Endothelial cell of umbilical vein (primary cell): ENCODE measurements around the gene TMEM139. TPM values are rescaled to one million over a fixed set of nuclear protein-coding genes. Genes with fewer than 3 reads are reported as not detected.
A peak's percentile ranks its signal among the peaks of the same experiment; 100 is the strongest.

Experiments used
- BruUV-seq: library from RNA; stranded (reverse); fragments of 400-500 nt; replicated peaks from 2 replicates; lab custom pipeline; 2021; lab: Mats Ljungman, UMichigan
- CTCF ChIA-PET: fragments of 300-600, 350-600 bp; sonication (Branson Sonifier 250); formaldehyde crosslinking; loops from one replicate; lab custom pipeline; 2021; ENCODE audit warnings: antibody characterized with exemption, inconsistent platforms; lab: Charles Lee
- POLR2A ChIA-PET: fragments of 300-600, 350-600 bp; sonication (Branson Sonifier 250); formaldehyde crosslinking; loops from one replicate; lab custom pipeline; 2021; ENCODE audit warnings: antibody characterized with exemption, inconsistent platforms; lab: Charles Lee
- DNase-seq: peaks from one replicate; pipeline ENCODE4 v3.0.0-alpha.2; 2011; ENCODE audit warnings: low read depth, low spot score
- FAIRE-seq: peaks from 2 replicates; lab custom pipeline; 2011; peaks lifted over from hg19 to GRCh38; lab: Jason Lieb, UNC
- H2AFZ ChIP-seq: 2 replicates; pipeline ENCODE4 v1.6.0; 2012; ENCODE audit warnings: low read depth, low read length, control low read depth, inconsistent platforms
- H3K27ac ChIP-seq: 2 replicates; pipeline ENCODE4 v1.5.1; 2011; ENCODE audit warnings: low read depth, mild to moderate bottlenecking, control low read depth, low read length, moderate library complexity; ENCODE audit not compliant: insufficient read depth
- H3K27me3 ChIP-seq, 2 experiments: 2 replicates each; pipeline versions ENCODE4 v1.6.0 to v1.6.1; 2011; ENCODE audit warnings: low read length in 2 of 2, mixed read lengths in 1 of 2; ENCODE audit not compliant: control insufficient read depth in 2 of 2, insufficient read depth in 2 of 2
- H3K36me3 ChIP-seq, 2 experiments: 2 replicates in 1 of 2; 3 replicates in 1 of 2; pipeline ENCODE4 v1.5.1; 2011; ENCODE audit warnings: low read length in 2 of 2, mild to moderate bottlenecking in 1 of 2, moderate library complexity in 1 of 2; ENCODE audit not compliant: control insufficient read depth in 2 of 2, insufficient read depth in 2 of 2; ENCODE audit errors: extremely low read depth in 1 of 2
- H3K4me1 ChIP-seq: 3 replicates; pipeline ENCODE4 v1.5.1; 2011; ENCODE audit warnings: mild to moderate bottlenecking, low read length; ENCODE audit not compliant: control insufficient read depth, insufficient read depth; ENCODE audit errors: extremely low read depth
- H3K4me2 ChIP-seq: 2 replicates; pipeline ENCODE4 v1.6.1; 2011; ENCODE audit warnings: low read length, control low read depth, mixed read lengths; ENCODE audit not compliant: insufficient read depth
- H3K4me3 ChIP-seq, 3 experiments: fragments of 200-600 bp in 1 of 3; sonication (generic), shearing (Covaris generic) in 1 of 3; replicated peaks in 1 of 3; 2 replicates each; pipeline ENCODE4 v1.5.1; 2011 to 2016; ENCODE audit warnings: control low read depth in 3 of 3, low read length in 3 of 3, mild to moderate bottlenecking in 2 of 3, inconsistent platforms in 1 of 3, low read depth in 1 of 3, moderate library complexity in 1 of 3; ENCODE audit not compliant: insufficient read depth in 1 of 3
- H3K79me2 ChIP-seq: 2 replicates; pipeline ENCODE4 v1.6.0; 2012; ENCODE audit warnings: low read length, inconsistent platforms; ENCODE audit not compliant: control insufficient read depth, insufficient read depth
- H3K9ac ChIP-seq: replicated peaks from 2 replicates; pipeline ENCODE3; 2011; ENCODE audit warnings: low read length, control low read depth; ENCODE audit not compliant: insufficient read depth; ENCODE audit errors: extremely low read depth
- H3K9me1 ChIP-seq: replicated peaks from 3 replicates; pipeline ENCODE4 v1.6.0; 2011; ENCODE audit warnings: mild to moderate bottlenecking, low read length; ENCODE audit not compliant: control insufficient read depth, insufficient read depth; ENCODE audit errors: extremely low read depth
- H3K9me3 ChIP-seq: replicated peaks from 2 replicates; pipeline ENCODE4 v1.5.1; 2012; ENCODE audit warnings: low read length, inconsistent platforms; ENCODE audit not compliant: control insufficient read depth, insufficient read depth
- H4K20me1 ChIP-seq: replicated peaks from 2 replicates; pipeline ENCODE3; 2011; ENCODE audit warnings: mild to moderate bottlenecking, low read length; ENCODE audit not compliant: control insufficient read depth, insufficient read depth; ENCODE audit errors: extremely low read depth
- EZH2 ChIP-seq: IDR thresholded peaks from 2 replicates; pipeline ENCODE4 v1.6.1; 2012; ENCODE audit warnings: borderline replicate concordance, low read depth, mild to moderate bottlenecking, moderate library complexity, low read length, inconsistent platforms; ENCODE audit not compliant: severe bottlenecking
- FOS ChIP-seq: IDR thresholded peaks from 2 replicates; pipeline ENCODE4 v1.6.1; 2011; ENCODE audit warnings: mild to moderate bottlenecking, low read length, moderate library complexity, borderline replicate concordance; ENCODE audit not compliant: insufficient read depth
- GATA2 ChIP-seq: IDR thresholded peaks from 2 replicates; pipeline ENCODE4 v1.7.0; 2011; ENCODE audit warnings: low read depth, mild to moderate bottlenecking, moderate library complexity, mixed read lengths, low read length; ENCODE audit not compliant: insufficient read length, insufficient read depth
- JUN ChIP-seq: IDR thresholded peaks from 2 replicates; pipeline ENCODE4 v1.6.1; 2011; ENCODE audit warnings: borderline replicate concordance, low read depth; ENCODE audit not compliant: insufficient read length, insufficient read depth
- MYC ChIP-seq: IDR thresholded peaks from one replicate; pipeline ENCODE4 v1.6.1; 2011; ENCODE audit warnings: mild to moderate bottlenecking, low read depth, low read length
- POLR2A ChIP-seq: IDR thresholded peaks from 2 replicates; pipeline ENCODE4 v1.6.1; 2012; ENCODE audit warnings: low read depth, mild to moderate bottlenecking, control low read depth, low read length
- POLR2AphosphoS5 ChIP-seq: IDR thresholded peaks from 2 replicates; pipeline ENCODE4 v1.6.1; 2012; ENCODE audit warnings: low read depth, mild to moderate bottlenecking, control low read depth, low read length, moderate library complexity; ENCODE audit not compliant: insufficient read depth
- dilution Hi-C: fragments of 300-500 bp; cut with MboI; formaldehyde crosslinking; loops from one replicate; pipeline ENCODE4 v1.15.0; 2019; ENCODE audit warnings: low sequenced_read_pairs; ENCODE audit not compliant: extremely low pct_ligation_motif_present
- intact Hi-C: fragments of 100-400 bp; cut with micrococcal nuclease; formaldehyde crosslinking; loops from one replicate; pipeline ENCODE4 v1.10.0; 2022
- polyA plus RNA-seq, 4 experiments: library from polyadenylated mRNA; depleted of rRNA in 3 of 4; stranded (reverse) in 3 of 4; unstranded in 1 of 4; fragments of >200 nt; gene quantifications; 2 replicates each; pipeline versions ENCODE4 v1.2.1 to v1.2.3, GENCODE V29; 2011 to 2012; ENCODE audit warnings: missing spikeins in 1 of 4
- total RNA-seq: library from RNA; stranded (reverse); gene quantifications from 2 replicates; pipeline ENCODE4 v1.2.3, GENCODE V29; 2021
- TF ChIP-seq, protein P1 (sequence below), 2 donors: IDR thresholded peaks; 1 replicate in 1 of 2; 2 replicates in 1 of 2; pipeline ENCODE4 v1.5.1; 2011; ENCODE audit warnings: low read length in 2 of 2, mild to moderate bottlenecking in 2 of 2, moderate library complexity in 2 of 2, control low read depth in 1 of 2, inconsistent platforms in 1 of 2, low read depth in 1 of 2; ENCODE audit not compliant: insufficient read depth in 1 of 2; ENCODE audit errors: extremely low read depth in 1 of 2
- TF ChIP-seq, protein P2 (sequence below): IDR thresholded peaks from 2 replicates; pipeline ENCODE4 v1.6.1; 2011; ENCODE audit not compliant: insufficient read depth, insufficient read length

The TMEM139 gene
- total and polyA plus RNA-seq, 2 donors (not counting 3 experiments of a cell fraction or from before 2014, with no cell fraction given) = 0.37 TPM; not detected in 1

DNA sequence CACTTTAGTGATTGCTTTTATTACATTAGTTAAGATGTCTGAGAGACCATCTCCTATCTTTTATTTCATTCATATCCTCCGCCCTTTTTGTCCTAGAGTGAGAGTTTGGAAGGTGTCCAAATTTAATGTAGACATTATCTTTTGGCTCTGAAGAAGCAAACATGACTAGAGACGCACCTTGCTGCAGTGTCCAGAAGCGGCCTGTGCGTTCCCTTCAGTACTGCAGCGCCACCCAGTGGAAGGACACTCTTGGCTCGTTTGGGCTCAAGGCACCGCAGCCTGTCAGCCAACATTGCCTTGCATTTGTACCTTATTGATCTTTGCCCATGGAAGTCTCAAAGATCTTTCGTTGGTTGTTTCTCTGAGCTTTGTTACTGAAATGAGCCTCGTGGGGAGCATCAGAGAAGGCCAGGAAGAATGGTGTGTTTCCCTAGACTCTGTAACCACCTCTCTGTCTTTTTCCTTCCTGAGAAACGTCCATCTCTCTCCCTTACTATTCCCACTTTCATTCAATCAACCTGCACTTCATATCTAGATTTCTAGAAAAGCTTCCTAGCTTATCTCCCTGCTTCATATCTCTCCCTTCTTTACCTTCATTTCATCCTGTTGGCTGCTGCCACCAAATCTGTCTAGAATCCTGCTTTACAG is 20.8 kb downstream of the TMEM139 start:
- no peak overlapping the region for H2AFZ ChIP-seq
- H3K4me2 ChIP-seq = no peak overlapping the region
- ChIA-PET POLR2A (no interaction called here), CTCF (interaction anchor here (0.7 to 2.8 kb wide), 8 partner anchors 10 to 91 kb away, joined by 3 to 45 read pairs (median 6); no protein-coding TSS in a partner anchor)
- dilution Hi-C loops = no loop called here
- no peaks in the 10 kb centered on the region for H3K27me3 ChIP-seq
- H3K4me3 ChIP-seq = no peak overlapping the region
- H3K9me1 ChIP-seq = no peaks in the 10 kb centered on the region
- peak; percentile 57 for DNase-seq
- no peaks in the 10 kb centered on the region for H3K4me1 ChIP-seq
- BruUV-seq = TSS peak; percentile 30
- H3K36me3 ChIP-seq = peaks cover 33 to 44% of the 10 kb centered on the region in 2 experiments
- no peaks in the 10 kb centered on the region for H3K9me3 ChIP-seq
- TF ChIP-seq, protein P1, sequence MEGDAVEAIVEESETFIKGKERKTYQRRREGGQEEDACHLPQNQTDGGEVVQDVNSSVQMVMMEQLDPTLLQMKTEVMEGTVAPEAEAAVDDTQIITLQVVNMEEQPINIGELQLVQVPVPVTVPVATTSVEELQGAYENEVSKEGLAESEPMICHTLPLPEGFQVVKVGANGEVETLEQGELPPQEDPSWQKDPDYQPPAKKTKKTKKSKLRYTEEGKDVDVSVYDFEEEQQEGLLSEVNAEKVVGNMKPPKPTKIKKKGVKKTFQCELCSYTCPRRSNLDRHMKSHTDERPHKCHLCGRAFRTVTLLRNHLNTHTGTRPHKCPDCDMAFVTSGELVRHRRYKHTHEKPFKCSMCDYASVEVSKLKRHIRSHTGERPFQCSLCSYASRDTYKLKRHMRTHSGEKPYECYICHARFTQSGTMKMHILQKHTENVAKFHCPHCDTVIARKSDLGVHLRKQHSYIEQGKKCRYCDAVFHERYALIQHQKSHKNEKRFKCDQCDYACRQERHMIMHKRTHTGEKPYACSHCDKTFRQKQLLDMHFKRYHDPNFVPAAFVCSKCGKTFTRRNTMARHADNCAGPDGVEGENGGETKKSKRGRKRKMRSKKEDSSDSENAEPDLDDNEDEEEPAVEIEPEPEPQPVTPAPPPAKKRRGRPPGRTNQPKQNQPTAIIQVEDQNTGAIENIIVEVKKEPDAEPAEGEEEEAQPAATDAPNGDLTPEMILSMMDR (IDR thresholded peaks at IDR 0.05; ENCODE audit: extremely low read depth in 1 of 2, insufficient read depth in 1 of 2, low read depth in 1 of 2, low read length in 2 of 2) = peak; percentile 72 to 86
- TF ChIP-seq POLR2A (no peak), JUN (no peak)
- no peaks in the 10 kb centered on the region for H4K20me1 ChIP-seq
- no peaks in the 10 kb centered on the region for H3K79me2 ChIP-seq
- intact Hi-C loops = loop anchor here (1.0 to 5.0 kb wide), 2 partner anchors 57 to 65 kb away; partner anchors contain the start of gene FAM131B
- peak; percentile 74 for FAIRE-seq
- H3K27ac ChIP-seq = no peak overlapping the region
- H3K9ac ChIP-seq = no peak overlapping the region

DNA sequence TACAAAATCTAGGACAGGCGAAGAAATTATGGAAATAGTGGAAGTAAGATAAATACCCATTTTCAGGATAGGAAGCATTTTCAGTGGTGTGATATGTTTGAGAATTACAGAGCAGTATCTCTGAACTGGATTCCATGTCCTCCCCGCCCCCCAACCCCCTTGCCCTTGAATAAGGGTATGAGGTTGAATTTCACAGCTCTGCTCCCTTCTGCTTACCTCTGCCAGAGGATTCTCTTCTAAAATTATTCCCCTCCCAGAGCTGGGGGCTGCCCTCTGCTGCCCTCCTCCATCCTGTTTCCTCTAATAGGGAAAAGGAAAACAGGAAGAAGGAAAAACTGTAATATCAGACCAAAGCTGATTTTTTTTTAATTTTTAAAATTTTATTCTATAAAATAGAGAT is 23.9 kb downstream of the TMEM139 start:
- ChIA-PET POLR2A (no interaction called here), CTCF (interaction anchor here (1.5 to 2.7 kb wide), 9 partner anchors 9 to 301 kb away, joined by 3 to 14 read pairs (median 6); no protein-coding TSS in a partner anchor)
- Histone ChIP-seq H3K4me1 (no peaks in the 10 kb centered on the region), H3K4me3 (no peak overlapping the region), H4K20me1 (no peaks in the 10 kb centered on the region), H3K36me3 (peaks cover 19 to 20% of the 10 kb centered on the region in 2 experiments), H3K9ac (no peak overlapping the region), H2AFZ (no peak overlapping the region), H3K4me2 (no peak overlapping the region), H3K79me2 (no peaks in the 10 kb centered on the region), H3K9me1 (no peaks in the 10 kb centered on the region), H3K27me3 (no peaks in the 10 kb centered on the region), H3K27ac (no peak overlapping the region), H3K9me3 (no peaks in the 10 kb centered on the region)
- dilution Hi-C loops = no loop called here
- TF ChIP-seq, protein P2, sequence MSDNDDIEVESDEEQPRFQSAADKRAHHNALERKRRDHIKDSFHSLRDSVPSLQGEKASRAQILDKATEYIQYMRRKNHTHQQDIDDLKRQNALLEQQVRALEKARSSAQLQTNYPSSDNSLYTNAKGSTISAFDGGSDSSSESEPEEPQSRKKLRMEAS = no peak
- TF ChIP-seq POLR2A = no peak
- TF ChIP-seq, protein P1 (IDR thresholded peaks at IDR 0.05; ENCODE audit: extremely low read depth in 1 of 2, insufficient read depth in 1 of 2, low read depth in 1 of 2, low read length in 2 of 2) = no peak
- no peak for TF ChIP-seq MYC
- TF ChIP-seq FOS = no peak
- no peak for TF ChIP-seq GATA2
- no peak for TF ChIP-seq EZH2
- no peak for TF ChIP-seq JUN
- TF ChIP-seq POLR2AphosphoS5 = no peak
- intact Hi-C loops = loop anchor here (2.0 to 5.0 kb wide), 2 partner anchors 54 to 108 kb away; partner anchors contain the start of gene FAM131B
- DNase-seq (no peak), FAIRE-seq (no peak)
- no TSS peak for BruUV-seq
